Testis (tissue), 2 donors: ENCODE results near the gene SUSD6.

Experiments
- CTCF ChIP-seq, 3 experiments: fragments of 450-650 bp in 2 of 3; fragments of 200-600 bp in 1 of 3; sonication (generic) in 1 of 3; IDR thresholded peaks; one replicate each; pipeline ENCODE4 v1.5.1; 2016 to 2019; ENCODE audit warnings: antibody characterized with exemption in 3 of 3, mild to moderate bottlenecking in 2 of 3, moderate library complexity in 1 of 3
- POLR2A ChIP-seq: fragments of 450-650 bp; IDR thresholded peaks from one replicate; pipeline ENCODE4 v1.6.1; 2017; ENCODE audit warnings: antibody characterized with exemption, mild to moderate bottlenecking, moderate library complexity

DNA sequence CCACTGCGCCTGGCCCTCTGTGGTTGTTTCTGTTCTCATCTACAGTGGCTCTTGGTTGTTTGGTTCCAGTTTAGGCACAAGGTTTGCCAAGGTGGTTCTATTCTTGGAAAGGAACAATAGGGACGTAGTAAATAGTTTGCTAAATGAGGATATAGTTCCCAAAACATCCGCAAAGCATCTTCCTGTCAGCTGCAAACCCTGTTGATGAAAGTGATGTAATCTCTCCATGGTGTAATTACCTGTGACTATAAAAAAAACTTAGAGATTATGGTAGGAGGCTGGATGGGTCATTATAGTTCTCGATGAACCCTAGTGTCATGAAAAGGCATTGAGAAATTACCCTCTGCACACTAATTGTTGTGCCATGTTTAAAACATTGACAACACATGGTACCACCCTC lies 52.9 kb downstream of the SUSD6 start:
- TF ChIP-seq CTCF (IDR thresholded peaks at IDR 0.05) (no peak), POLR2A (no peak)
